Neuron (in vitro differentiated cells): ENCODE results near the gene ABCA13.
"Not testable (repeated sequence)": the region's sequence is repeated elsewhere in the genome, so short reads cannot be mapped to it uniquely, and the experiment has no call there.

Source experiments
- H2AFZ ChIP-seq: one replicate; pipeline ENCODE4 v1.6.1; 2013; ENCODE audit warnings: low read depth, mild to moderate bottlenecking, inconsistent platforms, low read length, moderate library complexity
- H3K27me3 ChIP-seq: one replicate; pipeline ENCODE4 v1.6.1; 2013; ENCODE audit warnings: low read length; ENCODE audit not compliant: insufficient read depth
- H3K36me3 ChIP-seq: one replicate; pipeline ENCODE4 v1.6.1; 2013; ENCODE audit warnings: low read length; ENCODE audit not compliant: insufficient read depth
- H3K4me1 ChIP-seq: one replicate; pipeline ENCODE4 v1.6.1; 2013; ENCODE audit warnings: low read length; ENCODE audit not compliant: insufficient read depth
- H3K4me3 ChIP-seq: 2 replicates; pipeline ENCODE4 v1.5.1; 2013; ENCODE audit warnings: mild to moderate bottlenecking, low read length, moderate library complexity
- H3K9me3 ChIP-seq: one replicate; pipeline ENCODE4 v1.6.1; 2013; ENCODE audit warnings: low read length

ABCA13 gene

GRCh38 chr7:48182718-48183369 lies 11.6 kb downstream of the ABCA13 start:
- Histone ChIP-seq H3K4me3 (no peak overlapping the region), H3K9me3 (no peaks in the 10 kb centered on the region), H2AFZ (peak overlapping the region; percentile 70), H3K4me1 (peaks cover 23% of the 10 kb centered on the region), H3K36me3 (no peaks in the 10 kb centered on the region), H3K27me3 (no peaks in the 10 kb centered on the region)

GRCh38 chr7:48183370-48183743 lies 12.1 kb downstream of the ABCA13 start:
- Histone ChIP-seq H3K36me3 (no peaks in the 10 kb centered on the region), H2AFZ (peak overlapping the region; percentile 70), H3K4me1 (peaks cover 23% of the 10 kb centered on the region), H3K4me3 (no peak overlapping the region), H3K9me3 (no peaks in the 10 kb centered on the region), H3K27me3 (no peaks in the 10 kb centered on the region)

GRCh38 chr7:48183965-48184364 lies 12.7 kb downstream of the ABCA13 start:
- no peak overlapping the region for H2AFZ ChIP-seq
- H3K9me3 ChIP-seq = no peaks in the 10 kb centered on the region
- H3K4me3 ChIP-seq = no peak overlapping the region

GRCh38 chr7:48188776-48189520 lies 17.7 kb downstream of the ABCA13 start:
- no peaks in the 10 kb centered on the region for H3K9me3 ChIP-seq
- H2AFZ ChIP-seq = no peak overlapping the region
- no peak overlapping the region for H3K4me3 ChIP-seq
- H3K4me1 ChIP-seq = peaks cover 10% of the 10 kb centered on the region
- H3K27me3 ChIP-seq = no peaks in the 10 kb centered on the region
- no peaks in the 10 kb centered on the region for H3K36me3 ChIP-seq

More at GRCh38 chr7:48183965-48184364, 12.7 kb downstream of the ABCA13 start:
- H3K27me3 ChIP-seq = no peaks in the 10 kb centered on the region
- H3K4me1 ChIP-seq = peaks cover 25% of the 10 kb centered on the region
- no peaks in the 10 kb centered on the region for H3K36me3 ChIP-seq

- Histone ChIP-seq H3K4me3 (no peak overlapping the region), H3K36me3 (no peaks in the 10 kb centered on the region), H3K9me3 (no peaks in the 10 kb centered on the region), H3K27me3 (no peaks in the 10 kb centered on the region), H3K4me1 (peaks cover 8% of the 10 kb centered on the region), H2AFZ (no peak overlapping the region)
Observed at GRCh38 chr7:48192996-48193395, 21.7 kb downstream of the ABCA13 start.

- Histone ChIP-seq H2AFZ (no peak overlapping the region), H3K4me1 (peaks cover 8% of the 10 kb centered on the region), H3K4me3 (no peak overlapping the region), H3K27me3 (no peaks in the 10 kb centered on the region), H3K36me3 (no peaks in the 10 kb centered on the region), H3K9me3 (no peaks in the 10 kb centered on the region)
Observed at GRCh38 chr7:48193421-48193820, 22.2 kb downstream of the ABCA13 start.

GRCh38 chr7:48200946-48201589 lies 29.8 kb downstream of the ABCA13 start:
- H3K27me3 ChIP-seq, H3K36me3 ChIP-seq, H3K4me1 ChIP-seq, H2AFZ ChIP-seq, H3K4me3 ChIP-seq, H3K9me3 ChIP-seq: not testable (repeated sequence)

GRCh38 chr7:48202916-48203315 lies 31.7 kb downstream of the ABCA13 start:
- H2AFZ ChIP-seq, H3K4me1 ChIP-seq, H3K36me3 ChIP-seq, H3K4me3 ChIP-seq, H3K27me3 ChIP-seq, H3K9me3 ChIP-seq: not testable (repeated sequence)

- H3K9me3 ChIP-seq = no peaks in the 10 kb centered on the region
- H3K4me3 ChIP-seq = no peak overlapping the region
- no peaks in the 10 kb centered on the region for H3K4me1 ChIP-seq
- H2AFZ ChIP-seq = no peak overlapping the region
- no peaks in the 10 kb centered on the region for H3K27me3 ChIP-seq
- no peaks in the 10 kb centered on the region for H3K36me3 ChIP-seq
Observed at GRCh38 chr7:48207155-48207675, 36.0 kb downstream of the ABCA13 start.

- Histone ChIP-seq H3K36me3 (no peaks in the 10 kb centered on the region), H2AFZ (no peak overlapping the region), H3K9me3 (no peaks in the 10 kb centered on the region), H3K27me3 (no peaks in the 10 kb centered on the region), H3K4me3 (no peak overlapping the region), H3K4me1 (no peaks in the 10 kb centered on the region)
Observed at GRCh38 chr7:48209004-48209600, 37.8 kb downstream of the ABCA13 start.

- H3K9me3 ChIP-seq = no peaks in the 10 kb centered on the region
- H3K36me3 ChIP-seq = no peaks in the 10 kb centered on the region
- H3K4me3 ChIP-seq = no peak overlapping the region
- no peaks in the 10 kb centered on the region for H3K27me3 ChIP-seq
- H2AFZ ChIP-seq = no peak overlapping the region
- H3K4me1 ChIP-seq = no peaks in the 10 kb centered on the region
Observed at GRCh38 chr7:48213226-48213625, 42.0 kb downstream of the ABCA13 start.

- Histone ChIP-seq H3K9me3 (no peaks in the 10 kb centered on the region), H3K27me3 (no peaks in the 10 kb centered on the region), H3K4me3 (no peak overlapping the region), H3K36me3 (no peaks in the 10 kb centered on the region), H2AFZ (no peak overlapping the region), H3K4me1 (no peaks in the 10 kb centered on the region)
Observed at GRCh38 chr7:48217266-48217665, 46.0 kb downstream of the ABCA13 start.

- Histone ChIP-seq H3K36me3 (no peaks in the 10 kb centered on the region), H2AFZ (no peak overlapping the region), H3K9me3 (no peaks in the 10 kb centered on the region), H3K4me3 (no peak overlapping the region), H3K4me1 (no peaks in the 10 kb centered on the region), H3K27me3 (no peaks in the 10 kb centered on the region)
Observed at GRCh38 chr7:48217753-48218152, 46.5 kb downstream of the ABCA13 start.
